Caco-2 (cell line): Measurements from ENCODE around the gene ID3. TPM values are rescaled to one million over a fixed set of nuclear protein-coding genes. Genes with fewer than 3 reads are reported as not detected.
A peak's percentile ranks its signal among the peaks of the same experiment; 100 is the strongest.
"Not testable (repeated sequence)": the region's sequence is repeated elsewhere in the genome, so short reads cannot be mapped to it uniquely, and the experiment has no call there.

ENCODE experiments used
- BruUV-seq: library from RNA; stranded (reverse); fragments of 400-500 nt; replicated peaks from 2 replicates; lab custom pipeline; 2021; lab: Mats Ljungman, UMichigan
- CTCF ChIA-PET: fragments of 300-600 bp; sonication (Branson Sonifier 250); formaldehyde crosslinking; loops from one replicate; lab custom pipeline; 2022; ENCODE audit warnings: antibody characterized with exemption; lab: Charles Lee
- POLR2A ChIA-PET: fragments of 300-600 bp; sonication (Branson Sonifier 250); formaldehyde crosslinking; loops from one replicate; lab custom pipeline; 2022; ENCODE audit warnings: antibody characterized with exemption; lab: Charles Lee
- DNase-seq, 2 experiments: peaks; one replicate each; pipeline versions ENCODE4 v3.0.0 to v3.0.0-alpha.2; 2020 to 2022
- H3K27me3 ChIP-seq: replicated peaks from 2 replicates; pipeline ENCODE4 v1.6.0; 2011; ENCODE audit warnings: low read length; ENCODE audit not compliant: control insufficient read depth, insufficient read depth
- H3K36me3 ChIP-seq: 2 replicates; pipeline ENCODE4 v1.5.1; 2011; ENCODE audit warnings: low read length; ENCODE audit not compliant: control insufficient read depth, insufficient read depth
- H3K4me1 ChIP-seq: fragments of 250-450 bp; sonication (Bioruptor Pico); 2 replicates; pipeline ENCODE4 v1.5.1; 2020; ENCODE audit warnings: mild to moderate bottlenecking
- H3K4me3 ChIP-seq: 2 replicates; pipeline ENCODE4 v1.5.1; 2011; ENCODE audit warnings: low read depth, mild to moderate bottlenecking, control low read depth, low read length
- H3K9me3 ChIP-seq: fragments of 250-450 bp; sonication (Bioruptor Pico); 2 replicates; pipeline ENCODE4 v1.5.1; 2020; ENCODE audit warnings: mild to moderate bottlenecking, moderate library complexity
- H3K27ac Mint-ChIP-seq: one replicate; pipeline ENCODE4 v1.8.0; 2022; ENCODE audit warnings: mixed read lengths; ENCODE audit not compliant: unreplicated experiment
- H3K27me3 Mint-ChIP-seq: one replicate; pipeline ENCODE4 v1.8.0; 2022; ENCODE audit warnings: mixed read lengths; ENCODE audit not compliant: insufficient read depth, unreplicated experiment
- H3K36me3 Mint-ChIP-seq: one replicate; pipeline ENCODE4 v1.8.0; 2022; ENCODE audit warnings: mild to moderate bottlenecking, mixed read lengths; ENCODE audit not compliant: insufficient read depth, unreplicated experiment
- H3K4me1 Mint-ChIP-seq: one replicate; pipeline ENCODE4 v1.8.0; 2022; ENCODE audit warnings: low read depth, mixed read lengths; ENCODE audit not compliant: unreplicated experiment
- H3K4me3 Mint-ChIP-seq: one replicate; pipeline ENCODE4 v1.8.0; 2022; ENCODE audit warnings: mild to moderate bottlenecking, moderate library complexity, mixed read lengths; ENCODE audit not compliant: unreplicated experiment
- H3K9me3 Mint-ChIP-seq: one replicate; pipeline ENCODE4 v1.8.0; 2022; ENCODE audit warnings: mixed read lengths; ENCODE audit not compliant: unreplicated experiment
- CTCF ChIP-seq, 2 experiments: fragments of 200-600 bp in 1 of 2; IDR thresholded peaks; 1 replicate in 1 of 2; 2 replicates in 1 of 2; pipeline versions ENCODE4 v1.5.1 to v1.8.0; 2011 to 2022; ENCODE audit warnings: antibody characterized with exemption in 1 of 2, control low read depth in 1 of 2, inconsistent platforms in 1 of 2, low read depth in 1 of 2, low read length in 1 of 2, mild to moderate bottlenecking in 1 of 2, moderate library complexity in 1 of 2; ENCODE audit not compliant: insufficient read depth in 1 of 2, severe bottlenecking in 1 of 2, unreplicated experiment in 1 of 2
- intact Hi-C: fragments of 100-400 bp; cut with micrococcal nuclease; formaldehyde crosslinking; loops from one replicate; pipeline ENCODE4 v1.10.0; 2022; ENCODE audit not compliant: unreplicated experiment
- total RNA-seq: library from RNA; stranded (reverse); gene quantifications from 2 replicates; pipeline ENCODE4 v1.2.3, GENCODE V29; 2022

The ID3 gene
- total RNA-seq, 1 experiment from 2014 or later = 13.7 TPM

GRCh38 chr1:23585321-23586022 is 26.2 kb upstream of the ID3 start:
- Mint-ChIP-seq H3K27ac (no peak overlapping the region), H3K4me1 (no peaks in the 10 kb centered on the region), H3K4me3 (no peak overlapping the region), H3K27me3 (no peaks in the 10 kb centered on the region), H3K36me3 (no peaks in the 10 kb centered on the region), H3K9me3 (no peaks in the 10 kb centered on the region)
- no peak overlapping the region for H3K4me3 ChIP-seq
- no peaks in the 10 kb centered on the region for H3K4me1 ChIP-seq
- H3K36me3 ChIP-seq = no peaks in the 10 kb centered on the region
- ChIA-PET POLR2A (interaction anchor here (0.6 kb wide), 1 partner anchor 82 kb away, joined by 6 read pairs; no protein-coding TSS in a partner anchor), CTCF (no interaction called here)
- intact Hi-C loops = no loop called here
- no TSS peak for BruUV-seq
- peak in 1 of 2 experiments; percentile 18 for DNase-seq
- H3K9me3 ChIP-seq = no peaks in the 10 kb centered on the region
- no peaks in the 10 kb centered on the region for H3K27me3 ChIP-seq
- TF ChIP-seq CTCF (IDR thresholded peaks at IDR 0.05; ENCODE audit: insufficient read depth in 1 of 2, low read depth in 1 of 2, low read length in 1 of 2, severe bottlenecking in 1 of 2, unreplicated experiment in 1 of 2) = no peak

- H3K4me1 ChIP-seq, POLR2A ChIA-PET, H3K4me3 Mint-ChIP-seq, intact Hi-C loops, H3K9me3 Mint-ChIP-seq, H3K27me3 ChIP-seq, BruUV-seq, H3K9me3 ChIP-seq, CTCF ChIA-PET, H3K27ac Mint-ChIP-seq, H3K27me3 Mint-ChIP-seq, H3K4me1 Mint-ChIP-seq, DNase-seq, H3K36me3 Mint-ChIP-seq, H3K4me3 ChIP-seq, H3K36me3 ChIP-seq: not testable (repeated sequence)
These were observed 24.4 kb upstream of the ID3 start for GRCh38 chr1:23583727-23584126.

GRCh38 chr1:23582820-23583219 is 23.5 kb upstream of the ID3 start:
- TF ChIP-seq CTCF (IDR thresholded peaks at IDR 0.05; ENCODE audit: insufficient read depth in 1 of 2, low read depth in 1 of 2, low read length in 1 of 2, severe bottlenecking in 1 of 2, unreplicated experiment in 1 of 2) = no peak
- Histone ChIP-seq H3K4me3 (no peak overlapping the region), H3K9me3 (no peaks in the 10 kb centered on the region), H3K36me3 (no peaks in the 10 kb centered on the region), H3K27me3 (no peaks in the 10 kb centered on the region), H3K4me1 (peaks cover 12% of the 10 kb centered on the region)
- DNase-seq = no peak
- H3K4me3 Mint-ChIP-seq = no peak overlapping the region
- no peaks in the 10 kb centered on the region for H3K27me3 Mint-ChIP-seq
- intact Hi-C loops = no loop called here
- ChIA-PET POLR2A (no interaction called here), CTCF (no interaction called here)
- H3K27ac Mint-ChIP-seq = no peak overlapping the region
- no peaks in the 10 kb centered on the region for H3K9me3 Mint-ChIP-seq
- H3K36me3 Mint-ChIP-seq = no peaks in the 10 kb centered on the region
- BruUV-seq = no TSS peak
- H3K4me1 Mint-ChIP-seq = peaks cover 9% of the 10 kb centered on the region
